OCI-LY7 (cell line): ENCODE data around the gene RUNX1.

Experiments used
- CTCF ChIP-seq: fragments of 200-600 bp; sonication (generic); conservative IDR thresholded peaks from 2 replicates; pipeline ENCODE4 v1.5.1; 2014; ENCODE audit warnings: mild to moderate bottlenecking, antibody characterized with exemption, low read length, moderate library complexity, mixed read lengths
- EZH2phosphoT487 ChIP-seq: fragments of 200-600 bp; sonication (generic); IDR thresholded peaks from 2 replicates; pipeline ENCODE4 v1.6.1; 2018; ENCODE audit warnings: low read depth, borderline replicate concordance, mild to moderate bottlenecking, mixed run types, antibody characterized with exemption, low read length, moderate library complexity, mixed read lengths

GRCh38 chr21:34812504-34813265 lies 236.4 kb downstream of the RUNX1 start:
- no peak for TF ChIP-seq CTCF
- no peak for TF ChIP-seq EZH2phosphoT487
